ENCODE measurements around the gene PSORS1C2. TPM values are rescaled to one million over a fixed set of nuclear protein-coding genes. Genes with fewer than 3 reads are reported as not detected.

Gene PSORS1C2
- polyA plus RNA-seq, 1 experiment, result not detected

DNA sequence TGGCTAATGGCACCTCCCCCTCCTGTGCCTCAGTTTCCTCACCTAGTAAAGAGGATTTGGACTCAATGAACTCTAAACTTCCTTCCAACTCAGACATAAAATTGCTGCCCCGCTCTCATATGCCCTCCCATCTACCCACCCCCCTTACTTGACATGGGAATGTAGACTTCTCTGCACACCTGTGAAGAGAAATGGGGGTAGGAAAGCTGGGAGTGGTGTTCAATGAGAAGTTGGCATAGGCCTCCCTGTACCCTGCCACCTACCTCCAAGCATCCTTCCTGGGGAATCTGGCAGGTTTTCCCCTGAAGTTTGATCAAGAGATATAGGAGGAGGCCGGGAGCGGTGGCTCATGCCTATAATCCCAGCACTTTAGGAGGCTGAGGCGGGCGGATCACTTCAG, 35.5 kb upstream of the PSORS1C2 start:
- Histone ChIP-seq H3K27me3 (ENCODE audit: control insufficient read depth, insufficient read depth, low read length) (no peaks in the 10 kb centered on the region), H3K36me3 (ENCODE audit: control insufficient read depth, insufficient read depth, low read length) (no peaks in the 10 kb centered on the region), H3K4me3 (ENCODE audit: low read depth, low read length) (no peak overlapping the region)
- no peak for DNase-seq (ENCODE audit: low read depth)
- CTCF ChIA-PET, result interaction anchor here (0.5 to 1.3 kb wide), 4 partner anchors 18 to 642 kb away, joined by 3 to 6 read pairs (median 3); no protein-coding TSS in a partner anchor
- POLR2A ChIA-PET, result no interaction called here
- no peak for TF ChIP-seq CTCF (IDR thresholded peaks at IDR 0.05; ENCODE audit: insufficient read depth, low read depth, low read length)

- CTCF ChIA-PET, result no interaction called here
- no peaks in the 10 kb centered on the region for H3K36me3 ChIP-seq (ENCODE audit: control insufficient read depth, insufficient read depth, low read length)
- no peak for DNase-seq (ENCODE audit: low read depth)
- H3K4me3 ChIP-seq (ENCODE audit: low read depth, low read length), result no peak overlapping the region
- H3K27me3 ChIP-seq (ENCODE audit: control insufficient read depth, insufficient read depth, low read length), result no peaks in the 10 kb centered on the region
- POLR2A ChIA-PET, result no interaction called here
- no peak for TF ChIP-seq CTCF (IDR thresholded peaks at IDR 0.05; ENCODE audit: insufficient read depth, low read depth, low read length)
Observed at GRCh38 chr6:31173406-31173805, 34.5 kb upstream of the PSORS1C2 start.

- ChIA-PET POLR2A (no interaction called here), CTCF (interaction anchor here (0.7 kb wide), 1 partner anchor 16 kb away, joined by 3 read pairs; no protein-coding TSS in a partner anchor)
- Histone ChIP-seq H3K36me3 (ENCODE audit: control insufficient read depth, insufficient read depth, low read length) (no peaks in the 10 kb centered on the region), H3K4me3 (ENCODE audit: low read depth, low read length) (no peak overlapping the region), H3K27me3 (ENCODE audit: control insufficient read depth, insufficient read depth, low read length) (no peaks in the 10 kb centered on the region)
- TF ChIP-seq CTCF (IDR thresholded peaks at IDR 0.05; ENCODE audit: insufficient read depth, low read depth, low read length), result no peak
- no peak for DNase-seq (ENCODE audit: low read depth)
Observed at GRCh38 chr6:31172973-31173384, 34.1 kb upstream of the PSORS1C2 start.

GRCh38 chr6:31171931-31172905, 33.4 kb upstream of the PSORS1C2 start:
- no peak for TF ChIP-seq CTCF (IDR thresholded peaks at IDR 0.05; ENCODE audit: insufficient read depth, low read depth, low read length)
- H3K4me3 ChIP-seq (ENCODE audit: low read depth, low read length), result no peak overlapping the region
- no peaks in the 10 kb centered on the region for H3K36me3 ChIP-seq (ENCODE audit: control insufficient read depth, insufficient read depth, low read length)
- no peak for DNase-seq (ENCODE audit: low read depth)
- H3K27me3 ChIP-seq (ENCODE audit: control insufficient read depth, insufficient read depth, low read length), result no peaks in the 10 kb centered on the region
- CTCF ChIA-PET, result interaction anchor here (0.7 to 1.1 kb wide), 5 partner anchors 12 to 194 kb away, joined by 3 to 5 read pairs (median 3); no protein-coding TSS in a partner anchor
- POLR2A ChIA-PET, result no interaction called here

DNA sequence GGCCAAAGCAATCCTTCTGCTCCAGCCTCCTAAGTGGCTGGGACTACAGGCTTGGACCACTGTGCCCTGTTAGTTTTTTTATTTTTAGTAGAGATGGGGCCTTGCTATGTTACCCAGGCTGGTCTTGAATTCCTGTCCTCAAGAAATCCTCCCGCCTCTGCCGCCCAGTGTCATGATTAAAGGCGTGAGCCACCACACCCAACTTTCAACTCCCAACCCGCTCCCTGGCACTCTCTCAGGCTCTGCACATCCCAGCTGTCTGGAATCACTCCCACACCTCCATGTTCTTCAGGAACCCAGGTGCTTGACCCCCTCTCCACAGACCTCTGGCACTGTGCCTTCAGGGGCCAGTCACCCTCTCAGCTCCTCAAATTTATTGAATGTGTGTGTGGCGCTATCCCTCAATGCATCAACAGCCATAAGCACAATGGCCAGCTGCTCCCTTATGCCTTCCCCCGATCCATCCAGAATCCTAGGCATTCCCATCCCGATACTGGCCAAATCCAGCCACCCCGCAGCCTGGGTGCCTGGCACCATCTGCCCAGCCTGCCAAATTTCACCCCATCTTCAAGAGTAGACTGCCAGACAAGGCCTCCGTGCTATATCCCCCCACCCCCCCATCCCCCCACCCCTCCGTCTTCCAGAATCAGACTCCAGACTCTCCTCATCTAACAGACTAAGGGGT, 32.3 kb upstream of the PSORS1C2 start:
- no peak for TF ChIP-seq CTCF (IDR thresholded peaks at IDR 0.05; ENCODE audit: insufficient read depth, low read depth, low read length)
- POLR2A ChIA-PET, result no interaction called here
- H3K4me3 ChIP-seq (ENCODE audit: low read depth, low read length), result no peak overlapping the region
- DNase-seq (ENCODE audit: low read depth), result no peak
- CTCF ChIA-PET, result interaction anchor here (1.0 to 1.1 kb wide), 4 partner anchors 11 to 195 kb away, joined by 3 to 5 read pairs (median 3); no protein-coding TSS in a partner anchor
- H3K36me3 ChIP-seq (ENCODE audit: control insufficient read depth, insufficient read depth, low read length), result no peaks in the 10 kb centered on the region
- no peaks in the 10 kb centered on the region for H3K27me3 ChIP-seq (ENCODE audit: control insufficient read depth, insufficient read depth, low read length)
